Heart right ventricle (tissue), 16 donors: ENCODE measurements around the gene GTPBP6. TPM values are rescaled to one million over a fixed set of nuclear protein-coding genes. Genes with fewer than 3 reads are reported as not detected.
"Not testable (repeated sequence)": the region's sequence is repeated elsewhere in the genome, so short reads cannot be mapped to it uniquely, and the experiment has no call there.

Source experiments
- ATAC-seq, 8 donors: fragments of 200-7000 bp; cut with Tn5 transposase; one replicate each; pipeline ENCODE4 v1.9.1; 2020; ENCODE audit warnings: mild to moderate bottlenecking in 8 of 8, moderate library complexity in 8 of 8, moderate number of reproducible peaks in 1 of 8
- DNase-seq, 2 donors: peaks; one replicate each; pipeline ENCODE4 v3.0.0-alpha.2; 2020
- H3K27ac ChIP-seq, 10 donors: fragments of 200-600 bp; sonication (generic) in 2 of 10; one replicate each; pipeline versions ENCODE4 v1.5.0 to v1.8.0; 2020 to 2022; ENCODE audit warnings: mild to moderate bottlenecking in 3 of 10
- H3K27me3 ChIP-seq, 7 donors: fragments of 200-600 bp; one replicate each; pipeline ENCODE4 v1.8.0; 2021 to 2022; ENCODE audit warnings: mild to moderate bottlenecking in 2 of 7
- H3K36me3 ChIP-seq, 9 donors: fragments of 200-600 bp; sonication (generic) in 1 of 9; one replicate each; pipeline versions ENCODE4 v1.5.0 to v1.8.0; 2020 to 2022; ENCODE audit warnings: mild to moderate bottlenecking in 2 of 9
- H3K4me1 ChIP-seq, 9 donors: fragments of 200-600 bp; sonication (generic) in 1 of 9; one replicate each; pipeline versions ENCODE4 v1.5.0 to v1.8.0; 2020 to 2022; ENCODE audit warnings: mild to moderate bottlenecking in 4 of 9
- H3K4me3 ChIP-seq, 10 donors: fragments of 200-600 bp; sonication (generic) in 2 of 10; one replicate each; pipeline versions ENCODE4 v1.5.0 to v1.8.0; 2020 to 2022; ENCODE audit warnings: mild to moderate bottlenecking in 7 of 10, moderate library complexity in 2 of 10
- H3K9me3 ChIP-seq, 11 donors: fragments of 200-600 bp in 10 of 11; sonication (generic) in 2 of 11; one replicate each; pipeline versions ENCODE4 v1.5.0 to v1.8.0; 2013 to 2022; ENCODE audit warnings: mild to moderate bottlenecking in 2 of 11, control low read depth in 1 of 11, moderate library complexity in 1 of 11
- WGBS, 2 donors: extraction: QIAGEN DNeasy Blood & Tissue Kit; methylation state at CpG; one replicate each; pipeline ENCODE4 v1.1.7; 2013; ENCODE audit warnings: inconsistent platforms in 1 of 2; 5-methylcytosine and 5-hydroxymethylcytosine counted together
- intact Hi-C, 10 donors: fragments of 100-400 bp; cut with DNase I; formaldehyde crosslinking; loops; one replicate each; pipeline versions ENCODE4 v1.11.1 to v1.14.2; 2022
- polyA plus RNA-seq, 2 donors: library from polyadenylated mRNA; stranded (reverse); fragments of 200-250 nt; gene quantifications; one replicate each; pipeline ENCODE4 v1.2.3, GENCODE V29; 2013
- total RNA-seq, 10 donors: library from RNA; stranded (reverse); fragmentation: NEBNext Ultra II Directional in 3 of 10; extraction: Animal tissue kit (Norgen Biotek cat#: 25700) in 3 of 10; gene quantifications; one replicate each; pipeline versions ENCODE4 v1.2.1 to v1.2.4, GENCODE V29; 2021 to 2023
- TF ChIP-seq, protein P1 (sequence below), 9 donors: fragments of 200-600 bp; sonication (generic) in 2 of 9; IDR thresholded peaks; one replicate each; pipeline versions ENCODE4 v1.5.0 to v1.8.0; 2021 to 2022; ENCODE audit warnings: antibody characterized with exemption in 9 of 9, mild to moderate bottlenecking in 5 of 9, moderate library complexity in 1 of 9
- donor health status: Arrhythmogenic right ventricular cardiomyopathy.
- donor health status: ischemic (EF 13 %, LVEDD 7.1; RV severe dilation, severe dysfunction).
- donor health status: healthy with polysubstance abuse.
- donor health status: DM: no; HTN: yes; CAD: no.
- donor health status: DM: no; HTN: no; CAD: no.
- donor health status: ischemic (EF 25% LVEDD 6.9; RV normal size, moderate dysfunction).
- donor health status: ischemic (EF 25% LVEDD 5.7; RV mildly dilated, moderate dysfunction).
- donor health status: healthy.
- donor health status: DM: yes; HTN: yes; CAD: no.
- donor health status: Ischemic cardiomyopathy.
- donor health status: ischemic (EF 35%, LVEDD 5.7; RV mildly dilated, moderate dysfunction).
- donor health status: nonischemic (EF 11% LVEDD 7.7; RV severe dilation, severe dysfunction).
- donor health status: DM: yes; HTN: yes; CAD: no.
- donor health status: PGD.
- donor health status: ischemic (EF 29% LVEDD 5.4; RV normal size, mild dysfunction).
- donor health status: nonischemic (EF 23%, LVEDD 6.1; RV moderate dilation, normal function).

The GTPBP6 gene
- total and polyA plus RNA-seq, 12 donors: 29.8 to 103 (median 46.3) TPM

- DNase-seq (no peak), ATAC-seq (peak in 6 of 8 donors; percentile 9 to 35 (median 12))
- H3K27ac ChIP-seq: no peak overlapping the region
- H3K9me3 ChIP-seq: no peaks in the 10 kb centered on the region
- peaks cover 0 to 22% (median 10%) of the 10 kb centered on the region in 7 donors for H3K27me3 ChIP-seq
- intact Hi-C loops: no loop called here
- peaks cover 0 to 15% (median 11%) of the 10 kb centered on the region in 9 donors for H3K4me1 ChIP-seq
- 60 to 61% methylated on average over 33 to 35 of the region's 35 CpGs for WGBS, 2 donors
- peaks cover 0 to 41% (median 16%) of the 10 kb centered on the region in 9 donors for H3K36me3 ChIP-seq
- peak overlapping the region in 3 of 10 donors; percentile 21 to 41 (median 36) for H3K4me3 ChIP-seq
- TF ChIP-seq, protein P1, sequence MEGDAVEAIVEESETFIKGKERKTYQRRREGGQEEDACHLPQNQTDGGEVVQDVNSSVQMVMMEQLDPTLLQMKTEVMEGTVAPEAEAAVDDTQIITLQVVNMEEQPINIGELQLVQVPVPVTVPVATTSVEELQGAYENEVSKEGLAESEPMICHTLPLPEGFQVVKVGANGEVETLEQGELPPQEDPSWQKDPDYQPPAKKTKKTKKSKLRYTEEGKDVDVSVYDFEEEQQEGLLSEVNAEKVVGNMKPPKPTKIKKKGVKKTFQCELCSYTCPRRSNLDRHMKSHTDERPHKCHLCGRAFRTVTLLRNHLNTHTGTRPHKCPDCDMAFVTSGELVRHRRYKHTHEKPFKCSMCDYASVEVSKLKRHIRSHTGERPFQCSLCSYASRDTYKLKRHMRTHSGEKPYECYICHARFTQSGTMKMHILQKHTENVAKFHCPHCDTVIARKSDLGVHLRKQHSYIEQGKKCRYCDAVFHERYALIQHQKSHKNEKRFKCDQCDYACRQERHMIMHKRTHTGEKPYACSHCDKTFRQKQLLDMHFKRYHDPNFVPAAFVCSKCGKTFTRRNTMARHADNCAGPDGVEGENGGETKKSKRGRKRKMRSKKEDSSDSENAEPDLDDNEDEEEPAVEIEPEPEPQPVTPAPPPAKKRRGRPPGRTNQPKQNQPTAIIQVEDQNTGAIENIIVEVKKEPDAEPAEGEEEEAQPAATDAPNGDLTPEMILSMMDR (IDR thresholded peaks at IDR 0.05): no peak
Observed at GRCh38 chrX:331825-332495, 13.4 kb upstream of the GTPBP6 start.

- peak; percentile 30 to 62 (median 37) for ATAC-seq
- peak overlapping the region in 6 of 10 donors; percentile 21 to 41 (median 30) for H3K4me3 ChIP-seq
- WGBS, 2 donors: 2 to 11% methylated on average over 50 to 51 of the region's 51 CpGs
- H3K9me3 ChIP-seq: no peaks in the 10 kb centered on the region
- TF ChIP-seq, protein P1 (IDR thresholded peaks at IDR 0.05): no peak
- peaks cover 0 to 29% (median 10%) of the 10 kb centered on the region in 7 donors for H3K27me3 ChIP-seq
- no peak for DNase-seq
- intact Hi-C loops: no loop called here
- peaks cover 0 to 15% (median 11%) of the 10 kb centered on the region in 9 donors for H3K4me1 ChIP-seq
- peaks cover 0 to 34% (median 11%) of the 10 kb centered on the region in 9 donors for H3K36me3 ChIP-seq
- peak overlapping the region in 1 of 10 donors; percentile 45 for H3K27ac ChIP-seq
Observed at GRCh38 chrX:331151-331824, 12.7 kb upstream of the GTPBP6 start.

DNA sequence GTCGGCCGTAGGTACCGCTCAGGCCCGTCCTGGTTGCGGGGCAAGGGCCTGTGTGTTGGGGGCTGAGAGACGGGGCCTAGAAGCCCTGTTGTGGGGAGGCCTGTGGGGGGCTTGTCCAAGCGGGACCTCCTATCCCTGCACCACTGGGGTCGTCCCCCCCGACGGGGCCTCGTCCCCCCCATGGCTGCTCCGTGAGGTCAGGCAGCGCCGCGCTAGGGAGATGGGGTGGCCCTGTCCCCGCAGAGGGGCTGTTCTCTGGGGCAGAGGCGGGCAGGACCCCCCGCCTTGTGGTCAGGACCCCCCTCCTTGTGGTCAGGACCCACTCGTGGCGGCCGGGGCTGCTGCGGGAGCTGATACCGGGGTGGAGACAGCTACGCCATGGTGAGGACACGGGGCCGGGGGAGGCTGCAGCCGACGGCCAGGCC, 12.1 kb upstream of the GTPBP6 start:
- intact Hi-C loops: no loop called here
- Histone ChIP-seq H3K27me3 (peaks cover 0 to 32% (median 10%) of the 10 kb centered on the region in 7 donors), H3K4me1 (peaks cover 0 to 15% (median 11%) of the 10 kb centered on the region in 9 donors), H3K36me3 (peaks cover 0 to 29% (median 6%) of the 10 kb centered on the region in 9 donors), H3K27ac (peak overlapping the region in 1 of 10 donors; percentile 45), H3K4me3 (peak overlapping the region in 6 of 10 donors; percentile 21 to 41 (median 30)), H3K9me3 (no peaks in the 10 kb centered on the region)
- DNase-seq (no peak), ATAC-seq (peak in 4 of 8 donors; percentile 6 to 21 (median 12))
- WGBS, 2 donors: 16 to 20% methylated on average over 25 to 28 of the region's 28 CpGs
- TF ChIP-seq, protein P1 (IDR thresholded peaks at IDR 0.05): no peak

- intact Hi-C loops, H3K4me3 ChIP-seq, H3K9me3 ChIP-seq, H3K27ac ChIP-seq, DNase-seq: not testable (repeated sequence)
- 72 to 78% methylated on average over 27 to 29 of the region's 29 CpGs for WGBS, 2 donors
- Histone ChIP-seq H3K36me3 (peaks cover 0 to 24% (median 6%) of the 10 kb centered on the region in 9 donors), H3K4me1 (peaks cover 0 to 15% (median 11%) of the 10 kb centered on the region in 9 donors), H3K27me3 (peaks cover 0 to 37% (median 10%) of the 10 kb centered on the region in 7 donors)
- ATAC-seq: peak in 1 of 8 donors; percentile 8
Observed at GRCh38 chrX:330141-330725, 11.6 kb upstream of the GTPBP6 start.
